Fibroblast of skin of abdomen (primary cell): ENCODE results near the gene SEC24C.
"Not testable (repeated sequence)": the region's sequence is repeated elsewhere in the genome, so short reads cannot be mapped to it uniquely, and the experiment has no call there.

ENCODE experiments used
- DNase-seq: peaks from one replicate; pipeline ENCODE4 v3.0.0-alpha.2; 2013

The SEC24C gene

DNA sequence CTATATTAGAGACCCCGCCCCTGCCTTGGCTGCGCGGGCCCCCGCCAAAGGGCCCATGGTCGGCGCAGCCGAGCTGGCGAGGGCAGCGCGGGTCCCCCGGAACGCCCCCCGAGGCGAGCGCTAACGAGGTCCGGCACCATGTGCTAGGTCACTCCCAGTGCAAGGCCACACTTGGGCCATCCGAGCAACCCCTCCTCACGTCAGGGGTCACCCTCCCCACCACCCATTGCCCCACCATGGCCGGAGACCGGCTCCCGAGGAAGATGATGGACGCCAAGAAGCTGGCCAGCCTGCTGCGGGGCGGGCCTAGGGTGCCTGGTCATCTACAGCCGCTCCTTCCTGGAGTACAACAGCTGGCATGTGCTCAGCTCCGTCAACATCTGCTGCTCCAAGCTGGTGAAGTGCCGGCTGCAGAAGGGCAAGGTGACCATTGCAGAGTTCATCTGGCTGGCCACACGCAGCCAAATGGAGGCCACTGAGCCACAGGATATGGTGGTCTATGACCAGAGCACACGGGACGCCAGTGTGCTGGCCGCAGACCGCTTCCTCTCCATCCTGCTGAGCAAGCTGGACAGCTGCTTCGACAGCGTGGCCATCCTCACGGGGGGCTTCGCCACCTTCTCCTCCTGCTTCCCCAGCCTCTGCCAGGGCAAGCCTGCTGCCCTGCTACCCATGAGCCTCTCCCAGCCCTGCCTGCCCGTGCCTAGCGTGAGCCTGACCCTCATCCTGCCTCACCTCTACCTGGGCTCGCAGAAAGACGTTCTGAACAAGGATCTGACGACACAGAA lies 12.4 kb upstream of the SEC24C start:
- no peak for DNase-seq

DNA sequence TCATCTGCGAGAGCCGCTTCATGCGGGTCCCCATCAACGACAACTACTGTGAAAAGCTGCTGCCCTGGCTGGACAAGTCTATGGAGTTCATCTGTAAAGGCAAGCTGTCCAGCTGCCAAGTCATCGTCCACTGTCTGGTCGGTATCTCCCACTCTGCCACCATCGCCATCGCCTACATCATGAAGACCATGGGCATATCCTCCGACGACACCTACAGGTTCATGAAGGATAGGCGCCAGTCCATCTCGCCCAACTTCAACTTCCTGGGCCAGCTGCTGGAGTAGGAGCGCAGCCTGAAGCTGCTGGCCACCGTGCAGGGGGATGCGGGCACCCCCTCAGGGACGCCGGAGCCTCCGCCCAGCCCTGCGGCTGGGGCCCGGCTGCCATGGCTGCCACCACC lies 11.7 kb upstream of the SEC24C start:
- no peak for DNase-seq

DNA sequence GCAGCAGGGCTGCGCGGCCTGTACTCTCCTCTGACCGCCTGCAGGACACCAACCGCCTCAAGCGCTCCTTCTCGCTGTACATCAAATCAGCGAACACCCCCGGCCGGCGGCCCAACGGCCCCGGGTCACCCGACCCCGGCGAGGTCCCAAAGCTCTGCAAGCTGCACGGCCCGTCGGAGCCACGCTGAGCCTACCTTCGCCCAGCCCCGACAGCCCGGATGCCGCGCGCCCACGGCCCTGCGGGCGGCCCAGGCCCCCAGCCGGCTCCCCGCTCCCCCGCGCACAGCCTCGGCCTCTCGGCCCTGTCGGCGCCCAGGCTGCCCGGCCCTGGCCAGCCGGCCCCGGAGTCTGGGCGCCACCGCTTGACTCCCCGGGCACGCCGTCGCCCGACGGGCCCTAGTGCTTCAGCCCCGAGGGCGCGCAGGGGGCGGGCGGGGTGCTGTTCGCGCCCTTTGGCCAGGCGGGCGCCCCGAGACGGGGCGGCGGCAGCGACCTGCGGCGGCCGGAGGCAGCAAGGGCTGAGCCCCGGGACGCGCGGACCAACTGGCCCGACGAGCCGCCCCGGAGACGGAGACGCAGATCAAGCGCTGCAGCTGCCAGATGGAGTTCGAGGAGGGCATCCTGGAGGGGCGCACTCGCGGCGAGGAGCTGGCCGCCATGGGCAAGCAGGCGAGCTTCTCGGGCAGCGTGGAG lies 11.1 kb upstream of the SEC24C start:
- DNase-seq, result no peak

DNA sequence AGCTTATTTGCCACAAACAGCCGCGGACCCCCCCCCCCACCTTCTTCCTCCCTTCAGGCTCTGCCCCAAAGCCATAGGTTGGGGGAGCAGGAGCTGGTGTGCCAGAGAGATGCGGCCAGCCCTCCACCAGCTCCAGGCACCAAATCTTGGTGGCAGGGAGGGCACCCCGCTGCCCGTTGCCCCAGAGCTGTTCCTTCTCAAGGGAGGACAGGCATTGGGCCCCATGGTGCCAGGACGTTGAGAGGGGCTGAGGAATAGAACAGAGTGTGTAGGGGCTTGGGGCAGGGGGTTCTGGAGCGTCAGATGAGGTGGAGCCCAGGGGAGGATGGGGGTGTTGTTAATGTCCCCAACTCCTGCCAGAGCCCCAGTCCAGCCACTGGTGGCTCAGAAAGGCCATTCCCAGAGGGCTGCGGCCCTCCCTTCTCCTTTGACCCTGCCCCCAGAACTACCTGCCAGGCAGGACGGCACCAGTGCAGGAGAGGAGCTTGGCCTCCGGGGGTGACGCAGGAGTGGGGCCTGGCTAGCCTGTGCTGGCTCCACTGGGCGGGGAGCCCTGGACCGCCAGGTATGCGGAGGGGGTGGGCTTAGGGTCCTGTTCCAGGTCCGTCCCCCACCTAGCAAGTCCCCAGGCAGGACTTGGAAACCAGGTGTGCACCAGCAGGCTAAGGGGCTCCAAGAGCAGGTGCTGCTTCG lies 10.0 kb upstream of the SEC24C start:
- no peak for DNase-seq

DNA sequence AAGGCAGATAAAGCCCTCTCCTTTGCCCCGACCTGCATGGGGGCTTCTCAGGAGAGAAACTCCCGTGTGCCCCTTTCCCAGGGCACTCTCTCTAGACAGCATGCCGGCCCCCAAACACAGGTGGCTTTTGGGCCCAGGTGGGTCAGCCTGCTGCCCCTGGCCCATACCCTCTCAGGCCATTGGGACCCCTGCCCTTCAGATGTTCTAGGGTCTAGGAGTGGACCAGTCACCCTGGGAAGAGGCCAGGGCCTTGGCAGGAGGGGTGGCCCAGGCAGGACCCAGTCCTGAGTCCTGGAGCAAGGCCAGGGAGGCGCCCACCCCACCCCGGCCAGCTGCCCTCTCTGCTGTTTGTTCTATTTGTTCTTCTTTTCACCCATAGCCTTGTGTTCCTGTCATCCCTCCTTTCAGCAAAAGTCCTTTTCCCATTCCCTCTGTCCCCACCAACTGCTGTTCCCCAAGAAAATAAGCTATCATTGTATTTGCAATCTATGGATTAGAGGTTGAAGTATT lies 9.3 kb upstream of the SEC24C start:
- DNase-seq, result no peak

DNA sequence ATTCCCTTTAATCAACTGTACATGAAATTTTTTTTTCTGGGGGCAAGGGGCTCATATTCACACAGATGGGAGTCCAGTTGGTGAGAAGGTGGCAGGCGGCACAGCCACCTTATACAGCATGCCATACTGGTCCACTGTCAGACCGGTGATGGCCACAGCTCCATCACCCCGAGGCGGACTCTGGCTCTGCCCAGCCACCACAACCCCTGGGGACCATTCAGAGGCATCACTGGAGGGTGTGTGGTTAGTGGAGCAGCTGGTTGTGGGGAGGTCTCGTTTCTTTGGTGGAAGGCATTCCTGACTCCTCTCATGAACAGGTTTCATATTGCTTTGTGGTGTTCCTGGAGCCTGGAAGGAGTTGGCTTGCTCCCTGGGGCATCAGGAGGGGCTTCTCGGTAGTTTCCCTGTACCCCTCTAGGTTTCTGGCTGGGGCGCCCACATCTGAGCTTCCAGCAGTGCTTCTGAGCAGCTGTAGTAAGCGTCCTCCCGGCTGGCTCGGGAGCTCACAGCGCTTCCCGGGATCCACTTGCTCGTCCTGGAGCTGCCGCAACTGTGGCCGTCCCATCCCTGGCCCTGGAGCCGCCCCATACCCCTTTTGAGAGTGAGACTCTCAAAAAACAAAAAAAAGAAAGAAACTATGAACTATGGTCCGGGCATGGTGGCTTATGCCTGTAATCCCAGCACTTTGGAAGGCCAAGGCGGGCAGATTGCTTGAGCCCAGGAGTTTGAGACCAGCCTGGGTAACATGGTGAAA lies 3.5 kb upstream of the SEC24C start:
- DNase-seq, result not testable (repeated sequence)

DNA sequence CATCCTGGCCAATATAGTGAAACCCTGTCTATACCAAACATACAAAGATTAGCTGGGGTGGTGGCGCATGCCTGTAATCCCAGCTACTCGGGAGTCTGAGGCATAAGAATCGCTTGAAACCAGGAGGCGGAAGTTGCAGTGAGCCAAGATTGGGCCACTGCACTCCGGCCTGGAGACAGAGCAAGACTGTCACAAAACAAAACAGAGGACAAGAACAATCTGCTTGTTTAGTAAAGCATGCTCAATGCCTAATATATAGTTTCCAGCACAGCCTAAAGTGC lies 1.8 kb upstream of the SEC24C start:
- no peak for DNase-seq

DNA sequence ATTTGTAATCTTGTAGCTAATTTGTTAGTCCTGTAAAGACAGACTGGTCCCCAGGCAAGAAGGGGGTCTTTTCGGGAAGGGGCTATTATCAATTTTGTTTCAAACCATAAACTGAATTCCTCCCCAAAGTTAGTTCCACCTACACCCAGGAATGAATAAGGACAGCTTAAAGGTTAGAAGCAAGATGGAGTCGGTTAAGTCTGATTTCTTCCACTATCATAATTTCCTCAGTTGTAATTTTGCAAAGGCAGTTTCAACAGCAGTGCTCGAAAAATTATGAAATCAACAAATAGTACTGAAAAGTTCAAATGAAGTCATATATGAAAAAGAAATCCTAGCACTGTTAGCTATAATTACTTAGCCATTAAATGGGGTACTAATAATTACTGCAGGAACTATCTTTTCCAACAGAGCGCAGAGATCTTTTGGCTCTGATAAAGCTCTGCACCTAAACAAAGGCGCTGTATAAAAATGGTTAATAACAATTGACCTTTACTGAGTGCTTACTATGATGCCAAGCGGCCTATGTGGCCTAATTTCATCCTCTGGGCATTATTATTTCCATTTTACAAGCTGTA lies 756 bp upstream of the SEC24C start:
- DNase-seq, result no peak

DNA sequence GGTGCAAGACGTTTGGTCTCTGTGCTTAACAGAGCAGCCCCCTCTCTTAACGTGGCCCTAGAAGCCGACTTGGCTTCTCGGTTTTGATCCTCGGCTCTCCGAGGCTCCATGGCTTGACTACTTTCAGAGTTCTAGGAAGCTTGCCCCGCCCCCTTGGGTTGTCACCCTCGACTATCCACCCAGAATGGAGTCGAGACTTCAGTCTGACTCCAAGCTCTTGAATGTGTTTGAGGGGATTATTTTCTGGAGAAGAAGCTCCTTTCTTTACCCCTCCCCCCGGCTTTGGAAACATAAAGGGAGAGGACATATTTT lies 448 bp downstream of the SEC24C start:
- DNase-seq, result peak; percentile 56

DNA sequence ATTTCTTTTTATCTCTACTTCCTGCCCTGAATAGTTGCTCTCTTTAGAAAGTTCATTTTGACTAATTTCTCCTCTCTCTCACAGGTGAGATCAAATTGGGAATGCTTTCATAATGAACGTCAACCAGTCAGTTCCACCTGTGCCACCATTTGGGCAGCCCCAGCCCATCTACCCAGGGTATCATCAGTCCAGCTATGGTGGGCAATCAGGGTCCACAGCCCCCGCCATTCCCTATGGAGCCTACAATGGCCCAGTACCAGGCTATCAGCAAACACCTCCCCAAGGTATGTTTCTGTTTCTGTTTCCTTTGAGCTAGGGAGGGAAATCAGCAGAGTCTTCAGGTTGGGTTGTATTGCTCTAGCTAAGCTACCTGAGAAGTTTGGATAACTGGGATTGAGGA lies 2.5 kb downstream of the SEC24C start:
- DNase-seq, result no peak

DNA sequence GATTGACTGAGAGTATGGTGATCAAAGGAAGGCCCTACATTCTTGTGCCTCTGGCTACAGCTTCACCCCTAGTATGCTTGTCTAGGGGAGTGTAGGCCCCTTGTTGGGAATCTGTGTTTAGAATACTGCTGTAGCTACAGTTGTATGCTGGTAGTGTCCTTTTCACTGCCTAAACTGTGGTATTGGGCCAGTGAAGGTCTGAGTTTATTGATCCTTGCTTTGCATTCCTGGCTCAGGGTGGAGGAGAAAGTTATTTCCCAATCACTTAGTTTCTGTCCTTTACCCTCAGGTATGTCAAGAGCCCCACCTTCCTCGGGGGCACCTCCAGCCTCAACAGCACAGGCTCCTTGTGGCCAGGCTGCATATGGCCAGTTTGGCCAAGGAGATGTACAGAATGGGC lies 6.6 kb downstream of the SEC24C start:
- no peak for DNase-seq

DNA sequence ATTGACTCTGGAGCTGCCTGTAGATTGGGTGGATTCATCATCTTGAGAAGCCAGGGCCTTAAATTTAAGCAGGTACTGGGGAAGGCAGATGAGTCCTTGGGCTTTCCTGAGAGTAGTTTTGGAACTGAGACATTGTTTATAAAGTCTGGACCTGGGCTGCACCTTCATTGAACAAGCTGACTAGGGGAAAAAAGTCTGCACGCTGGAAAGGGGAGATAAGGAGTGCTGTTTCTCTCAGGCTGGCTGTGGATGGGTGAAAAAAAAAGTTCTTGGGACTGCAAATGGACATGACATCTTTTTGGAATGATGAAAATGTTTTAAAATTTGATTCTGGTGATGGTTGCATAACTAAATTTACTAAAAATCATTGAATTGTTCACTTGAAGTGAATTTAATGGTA lies 12.0 kb downstream of the SEC24C start:
- DNase-seq, result no peak

DNA sequence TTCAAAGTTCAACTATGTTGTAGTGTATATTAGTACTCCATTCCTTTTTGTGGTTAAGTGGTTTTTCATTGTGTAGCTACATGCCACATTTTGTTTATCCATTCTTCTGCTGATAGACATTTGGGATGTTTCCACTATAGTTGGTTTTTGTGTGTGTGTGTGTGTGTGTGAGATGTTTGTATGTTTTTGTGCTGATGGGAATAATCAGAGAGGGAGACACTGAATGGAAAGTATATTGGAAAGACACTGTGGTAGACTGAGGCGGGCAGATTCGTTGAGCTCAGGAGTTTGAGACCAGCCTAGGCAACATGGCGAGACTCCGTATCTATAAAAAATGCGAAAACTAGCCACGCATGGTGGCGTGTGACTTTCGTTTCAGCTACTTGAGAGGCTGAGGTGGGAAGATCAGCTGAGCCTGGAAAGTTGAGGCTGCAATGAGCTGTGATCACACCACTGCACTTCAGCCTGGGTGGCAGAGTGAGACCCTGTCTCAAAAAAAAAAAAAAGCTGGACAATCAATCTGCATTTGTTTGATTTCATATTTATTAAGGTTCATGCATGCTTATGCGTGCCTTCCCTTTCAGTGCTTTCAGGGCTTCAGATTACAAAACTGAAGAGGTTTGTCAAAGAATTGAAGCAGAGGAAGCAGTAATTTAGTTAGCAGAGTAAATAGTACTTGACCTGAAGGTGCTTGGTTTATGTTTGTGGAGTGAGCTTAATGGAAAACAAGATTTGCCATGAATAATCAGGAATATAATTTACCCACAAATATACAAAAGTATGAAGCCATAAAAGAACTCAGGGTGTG lies 14.7 kb downstream of the SEC24C start:
- no peak for DNase-seq

DNA sequence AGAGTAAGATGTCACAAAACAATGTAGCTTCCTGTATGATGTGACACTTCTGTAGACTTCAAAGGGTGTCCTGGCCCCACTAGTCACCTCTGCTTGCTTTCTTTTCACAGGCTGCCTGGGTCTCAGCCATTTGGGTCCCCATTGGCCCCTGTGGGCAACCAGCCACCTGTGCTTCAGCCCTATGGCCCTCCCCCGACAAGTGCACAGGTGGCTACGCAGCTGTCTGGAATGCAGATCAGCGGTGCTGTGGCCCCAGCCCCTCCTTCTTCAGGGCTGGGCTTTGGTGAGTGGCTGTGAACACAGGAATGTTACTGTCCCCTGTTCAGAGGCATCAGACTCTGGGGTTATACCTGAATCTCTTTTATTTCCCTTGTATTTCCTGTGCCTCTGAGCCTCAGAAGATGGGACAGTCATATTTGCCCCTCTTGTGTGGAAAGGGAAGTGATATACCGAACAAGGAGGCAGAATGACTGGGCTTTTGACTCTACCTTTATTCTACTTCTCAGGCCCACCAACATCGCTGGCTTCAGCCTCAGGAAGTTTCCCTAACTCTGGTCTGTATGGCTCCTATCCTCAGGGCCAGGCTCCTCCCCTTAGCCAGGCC lies 15.4 kb downstream of the SEC24C start:
- no peak for DNase-seq

DNA sequence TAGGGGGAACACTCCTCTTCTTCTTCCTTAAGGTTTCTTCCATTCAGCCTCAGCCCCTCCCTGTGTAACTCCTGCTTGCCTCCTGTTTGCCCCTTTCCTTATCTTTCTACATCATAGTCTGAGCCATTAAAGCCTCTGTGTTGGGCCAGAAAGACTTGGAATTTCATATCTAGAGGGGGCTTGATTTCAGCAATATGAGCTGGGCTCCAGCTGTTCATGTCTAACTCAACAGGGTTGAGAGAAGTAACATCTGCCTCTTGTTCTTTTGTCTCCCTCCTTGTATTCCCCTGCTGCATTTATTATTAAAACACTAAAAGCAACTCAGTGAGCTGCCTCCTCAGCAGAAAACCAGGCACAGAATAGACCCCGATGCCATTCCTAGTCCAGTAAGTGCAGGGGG lies 17.6 kb downstream of the SEC24C start:
- DNase-seq, result no peak

DNA sequence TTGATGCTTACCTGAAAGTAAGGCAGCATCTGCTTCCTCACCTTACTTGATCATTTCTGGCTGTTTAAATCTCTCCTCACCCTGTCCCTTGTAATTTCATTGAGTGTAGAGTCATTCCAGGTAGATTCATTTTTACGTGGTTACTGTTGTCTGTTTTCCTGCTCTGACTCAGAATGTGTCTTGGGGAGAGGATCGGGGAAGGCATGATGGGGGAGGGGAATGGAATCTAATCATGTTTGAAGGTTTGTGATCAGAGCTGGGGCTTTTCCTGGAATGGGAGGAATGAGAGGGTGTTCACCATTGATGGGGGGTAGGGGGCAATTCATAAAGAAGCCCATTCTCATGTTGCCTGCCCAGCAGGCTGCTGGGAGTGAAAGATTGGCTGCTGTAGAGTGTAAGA lies 18.7 kb downstream of the SEC24C start:
- peak; percentile 44 for DNase-seq

DNA sequence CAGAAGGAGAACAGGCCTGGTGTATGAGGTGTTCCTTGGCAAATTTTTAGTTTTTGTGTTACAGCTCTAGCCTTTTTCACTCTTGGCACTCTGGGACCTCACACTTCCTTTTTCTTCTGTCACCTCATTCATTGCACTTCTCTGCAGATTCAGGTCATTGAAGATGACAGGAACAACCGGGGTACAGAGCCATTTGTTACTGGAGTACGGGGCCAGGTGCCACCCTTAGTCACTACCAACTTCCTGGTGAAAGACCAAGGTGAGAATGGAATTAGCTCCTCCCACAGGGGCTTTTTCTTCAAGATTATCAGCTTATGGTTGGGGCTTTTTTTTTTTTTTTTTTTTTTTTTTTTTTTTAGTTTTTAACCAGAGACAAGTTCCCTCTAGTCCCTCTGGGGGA lies 19.2 kb downstream of the SEC24C start:
- DNase-seq, result no peak

DNA sequence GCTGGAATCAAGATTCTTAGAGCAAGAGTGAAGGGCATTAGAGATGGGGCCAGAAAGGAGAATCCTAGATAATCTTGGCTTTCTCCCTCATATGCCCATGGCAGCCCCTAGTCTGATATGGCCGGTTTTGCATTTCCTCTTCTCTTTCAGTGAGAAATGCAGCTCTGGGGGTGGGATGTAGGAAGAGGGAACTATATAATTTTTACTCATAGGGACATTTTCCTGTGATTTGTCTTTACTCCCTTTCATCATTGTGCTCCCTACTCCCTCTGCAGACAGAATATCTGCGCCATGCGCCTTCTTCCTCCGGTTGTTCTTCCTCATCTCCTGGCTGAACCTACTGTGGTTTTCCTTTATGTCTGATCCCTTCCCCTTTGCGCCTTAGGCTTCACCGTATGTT lies 20.9 kb downstream of the SEC24C start:
- DNase-seq, result no peak

DNA sequence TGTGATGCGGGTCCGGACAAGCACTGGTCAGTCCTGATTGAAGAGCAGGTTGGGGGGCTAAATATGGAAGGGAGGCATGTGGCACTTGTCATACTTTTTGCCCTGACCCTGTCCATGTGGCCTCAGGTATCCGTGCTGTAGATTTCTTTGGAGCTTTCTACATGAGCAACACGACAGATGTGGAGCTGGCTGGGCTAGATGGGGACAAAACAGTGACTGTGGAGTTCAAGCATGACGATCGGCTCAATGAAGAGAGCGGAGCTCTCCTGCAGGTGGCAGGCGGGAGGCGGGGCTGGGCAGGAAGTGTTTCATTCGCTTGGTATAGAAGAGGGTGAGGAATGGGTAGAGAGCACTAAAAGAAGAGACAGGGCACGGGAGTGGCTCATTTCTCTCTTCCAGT lies 24.7 kb downstream of the SEC24C start:
- DNase-seq, result no peak

DNA sequence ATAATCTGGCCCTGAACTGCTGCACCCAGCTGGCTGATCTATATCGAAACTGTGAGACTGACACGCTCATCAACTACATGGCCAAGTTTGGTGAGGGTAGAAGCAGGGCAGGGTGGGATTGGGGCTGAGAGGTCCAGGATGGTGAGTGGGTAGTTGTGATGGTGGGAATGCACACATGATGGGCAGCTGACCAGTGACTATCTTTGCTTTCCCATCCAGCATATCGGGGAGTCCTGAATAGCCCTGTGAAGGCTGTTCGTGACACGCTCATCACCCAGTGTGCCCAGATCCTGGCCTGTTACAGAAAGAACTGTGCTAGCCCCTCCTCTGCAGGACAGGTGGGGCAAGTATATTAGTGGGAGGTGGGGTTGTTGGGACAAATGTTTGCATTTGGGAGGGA lies 25.2 kb downstream of the SEC24C start:
- DNase-seq, result no peak

DNA sequence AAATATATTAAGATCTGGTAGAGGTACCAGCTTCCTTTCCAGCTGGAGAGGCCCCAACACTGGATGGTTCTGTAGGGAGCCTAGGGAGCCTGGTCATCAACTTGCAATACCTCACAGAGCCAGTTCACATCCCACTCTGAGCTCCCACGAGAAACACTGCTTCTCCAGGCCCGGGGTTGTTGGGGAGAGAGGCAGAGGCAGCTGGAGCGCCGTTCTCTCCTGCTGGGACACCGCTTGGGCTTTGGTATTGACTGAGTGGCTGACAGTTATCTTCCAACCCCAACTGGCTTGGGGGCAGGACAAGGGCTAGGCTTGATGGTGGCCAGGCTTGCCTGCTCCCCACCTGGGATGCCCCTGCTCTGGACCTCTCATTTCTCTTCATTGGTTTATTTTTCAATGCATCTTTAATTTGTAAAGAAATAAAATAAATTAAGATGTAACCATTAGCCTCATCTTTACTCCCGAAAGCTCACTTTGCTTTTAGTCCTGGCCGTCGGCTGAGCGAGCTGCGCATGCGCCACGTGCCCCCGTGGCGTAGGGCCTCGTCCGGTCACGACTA lies 27.6 kb downstream of the SEC24C start:
- peak; percentile 76 for DNase-seq
